SU-DHL-6 (cell line): ENCODE data around the gene DOC2A.

ENCODE experiments used
- CTCF ChIP-seq: fragments of 200-600 bp; sonication (generic); IDR thresholded peaks from one replicate; pipeline ENCODE4 v1.5.1; 2017; ENCODE audit warnings: antibody characterized with exemption, mild to moderate bottlenecking, low read length, moderate library complexity; ENCODE audit not compliant: insufficient read depth, poor library complexity, severe bottlenecking
- EZH2phosphoT487 ChIP-seq: fragments of 200-600 bp; sonication (generic), shearing (Covaris generic); conservative IDR thresholded peaks from 2 replicates; pipeline ENCODE4 v1.6.1; 2018; ENCODE audit warnings: mild to moderate bottlenecking, antibody characterized with exemption, low read length, moderate library complexity, mixed read lengths

GRCh38 chr16:29993191-29993902 lies 17.5 kb downstream of the DOC2A start:
- no peak for TF ChIP-seq CTCF
- TF ChIP-seq EZH2phosphoT487: no peak
